GM23338 (cell line): ENCODE measurements around the gene RFX8.

Experiments
- CREB1 ChIP-seq: fragments of 250-450 bp; sonication (Bioruptor Pico); IDR thresholded peaks from 2 replicates; pipeline ENCODE4 v1.5.0; 2020; ENCODE audit warnings: low read depth, mild to moderate bottlenecking, moderate library complexity
- EZH2 ChIP-seq: fragments of 200-600 bp; sonication (generic); IDR thresholded peaks from one replicate; pipeline ENCODE4 v1.8.0; 2017; ENCODE audit warnings: antibody characterized with exemption, mild to moderate bottlenecking, low read depth; ENCODE audit not compliant: unreplicated experiment
- EZH2phosphoT487 ChIP-seq: fragments of 200-600 bp; sonication (generic); IDR thresholded peaks from one replicate; pipeline ENCODE4 v1.8.1; 2018; ENCODE audit warnings: antibody characterized with exemption; ENCODE audit not compliant: unreplicated experiment
- JUNB ChIP-seq: IDR thresholded peaks from one replicate; pipeline ENCODE4 v1.6.1; 2016; ENCODE audit warnings: antibody characterized with exemption; ENCODE audit not compliant: unreplicated experiment
- POLR2AphosphoS5 ChIP-seq: IDR thresholded peaks from 2 replicates; pipeline ENCODE4 v1.6.1; 2016; ENCODE audit warnings: antibody characterized with exemption, low read depth
- STAT1 ChIP-seq: IDR thresholded peaks from one replicate; pipeline ENCODE4 v1.6.1; 2016; ENCODE audit warnings: antibody characterized with exemption; ENCODE audit not compliant: unreplicated experiment
- ZNF114 ChIP-seq: fragments of 250-450 bp; sonication (Bioruptor Pico); IDR thresholded peaks from 2 replicates; pipeline ENCODE4 v1.5.0; 2020; ENCODE audit warnings: mild to moderate bottlenecking, moderate library complexity
- TF ChIP-seq, protein P1 (sequence below), 2 experiments: fragments of 200-600 bp in 1 of 2; sonication (generic) in 1 of 2; conservative IDR thresholded peaks; 2 replicates each; pipeline versions ENCODE4 v1.5.1 to v1.6.1; 2016 to 2017; ENCODE audit warnings: antibody characterized with exemption in 2 of 2, low read depth in 2 of 2, mild to moderate bottlenecking in 2 of 2, moderate library complexity in 1 of 2
- TF ChIP-seq, protein P2 (sequence below): IDR thresholded peaks from one replicate; pipeline ENCODE4 v1.6.1; 2018; ENCODE audit warnings: antibody characterized with exemption; ENCODE audit not compliant: unreplicated experiment

DNA sequence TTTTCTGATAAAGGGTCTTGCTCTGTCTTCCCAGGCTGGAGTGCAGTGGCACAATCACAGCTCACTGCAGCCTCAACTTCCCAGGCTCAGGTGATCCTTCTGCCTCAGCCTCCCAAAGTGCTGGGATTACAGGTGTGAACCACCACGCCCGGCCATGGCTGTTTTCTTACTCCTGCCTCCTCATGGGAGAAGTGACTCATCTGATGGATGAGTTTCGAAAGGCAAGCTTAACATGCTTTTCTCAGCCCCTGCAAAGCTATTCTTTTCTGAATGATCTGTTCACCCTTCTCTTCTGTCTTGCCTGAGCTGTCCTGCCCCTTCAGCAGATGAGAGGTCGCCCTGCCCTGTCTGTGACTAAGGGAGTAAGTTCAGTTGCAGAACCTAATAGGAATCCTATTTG lies 86.7 kb downstream of the RFX8 start:
- TF ChIP-seq EZH2phosphoT487 (no peak), POLR2AphosphoS5 (no peak), EZH2 (no peak), CREB1 (CRISPR knock-in tag) (no peak), ZNF114 (CRISPR knock-in tag) (no peak), JUNB (no peak), STAT1 (no peak)
- TF ChIP-seq, protein P1, sequence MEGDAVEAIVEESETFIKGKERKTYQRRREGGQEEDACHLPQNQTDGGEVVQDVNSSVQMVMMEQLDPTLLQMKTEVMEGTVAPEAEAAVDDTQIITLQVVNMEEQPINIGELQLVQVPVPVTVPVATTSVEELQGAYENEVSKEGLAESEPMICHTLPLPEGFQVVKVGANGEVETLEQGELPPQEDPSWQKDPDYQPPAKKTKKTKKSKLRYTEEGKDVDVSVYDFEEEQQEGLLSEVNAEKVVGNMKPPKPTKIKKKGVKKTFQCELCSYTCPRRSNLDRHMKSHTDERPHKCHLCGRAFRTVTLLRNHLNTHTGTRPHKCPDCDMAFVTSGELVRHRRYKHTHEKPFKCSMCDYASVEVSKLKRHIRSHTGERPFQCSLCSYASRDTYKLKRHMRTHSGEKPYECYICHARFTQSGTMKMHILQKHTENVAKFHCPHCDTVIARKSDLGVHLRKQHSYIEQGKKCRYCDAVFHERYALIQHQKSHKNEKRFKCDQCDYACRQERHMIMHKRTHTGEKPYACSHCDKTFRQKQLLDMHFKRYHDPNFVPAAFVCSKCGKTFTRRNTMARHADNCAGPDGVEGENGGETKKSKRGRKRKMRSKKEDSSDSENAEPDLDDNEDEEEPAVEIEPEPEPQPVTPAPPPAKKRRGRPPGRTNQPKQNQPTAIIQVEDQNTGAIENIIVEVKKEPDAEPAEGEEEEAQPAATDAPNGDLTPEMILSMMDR (conservative IDR thresholded peaks at IDR 0.05; ENCODE audit: low read depth in 2 of 2), result no peak
- TF ChIP-seq, protein P2, sequence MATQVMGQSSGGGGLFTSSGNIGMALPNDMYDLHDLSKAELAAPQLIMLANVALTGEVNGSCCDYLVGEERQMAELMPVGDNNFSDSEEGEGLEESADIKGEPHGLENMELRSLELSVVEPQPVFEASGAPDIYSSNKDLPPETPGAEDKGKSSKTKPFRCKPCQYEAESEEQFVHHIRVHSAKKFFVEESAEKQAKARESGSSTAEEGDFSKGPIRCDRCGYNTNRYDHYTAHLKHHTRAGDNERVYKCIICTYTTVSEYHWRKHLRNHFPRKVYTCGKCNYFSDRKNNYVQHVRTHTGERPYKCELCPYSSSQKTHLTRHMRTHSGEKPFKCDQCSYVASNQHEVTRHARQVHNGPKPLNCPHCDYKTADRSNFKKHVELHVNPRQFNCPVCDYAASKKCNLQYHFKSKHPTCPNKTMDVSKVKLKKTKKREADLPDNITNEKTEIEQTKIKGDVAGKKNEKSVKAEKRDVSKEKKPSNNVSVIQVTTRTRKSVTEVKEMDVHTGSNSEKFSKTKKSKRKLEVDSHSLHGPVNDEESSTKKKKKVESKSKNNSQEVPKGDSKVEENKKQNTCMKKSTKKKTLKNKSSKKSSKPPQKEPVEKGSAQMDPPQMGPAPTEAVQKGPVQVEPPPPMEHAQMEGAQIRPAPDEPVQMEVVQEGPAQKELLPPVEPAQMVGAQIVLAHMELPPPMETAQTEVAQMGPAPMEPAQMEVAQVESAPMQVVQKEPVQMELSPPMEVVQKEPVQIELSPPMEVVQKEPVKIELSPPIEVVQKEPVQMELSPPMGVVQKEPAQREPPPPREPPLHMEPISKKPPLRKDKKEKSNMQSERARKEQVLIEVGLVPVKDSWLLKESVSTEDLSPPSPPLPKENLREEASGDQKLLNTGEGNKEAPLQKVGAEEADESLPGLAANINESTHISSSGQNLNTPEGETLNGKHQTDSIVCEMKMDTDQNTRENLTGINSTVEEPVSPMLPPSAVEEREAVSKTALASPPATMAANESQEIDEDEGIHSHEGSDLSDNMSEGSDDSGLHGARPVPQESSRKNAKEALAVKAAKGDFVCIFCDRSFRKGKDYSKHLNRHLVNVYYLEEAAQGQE, result no peak
